ENCODE measurements around the gene CDC42BPB. TPM values are rescaled to one million over a fixed set of nuclear protein-coding genes. Genes with fewer than 3 reads are reported as not detected.

The CDC42BPB gene
- total RNA-seq, 2 donors from 2014 or later = 66.2 to 102 TPM

DNA sequence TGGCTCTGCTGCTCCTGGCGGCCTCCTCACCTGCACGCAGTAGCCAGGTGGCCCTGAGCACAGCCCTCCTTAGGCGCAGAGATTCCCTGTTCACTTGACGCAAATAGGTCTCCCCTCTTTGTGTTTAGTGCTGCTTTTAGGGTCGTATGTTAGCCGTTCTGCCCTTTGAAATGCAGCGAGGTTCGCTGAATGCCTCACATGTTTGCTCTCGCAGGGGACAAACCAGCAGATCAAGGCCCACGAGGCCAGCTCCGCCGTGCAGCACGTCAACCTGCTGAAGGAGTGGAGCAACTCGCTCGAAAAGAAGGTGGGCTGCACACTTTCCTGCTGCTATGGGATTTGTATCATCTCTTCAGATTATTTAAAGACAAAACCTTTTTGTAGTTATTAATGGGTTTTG is 166.2 kb downstream of the CDC42BPB start:
- Histone ChIP-seq H3K9me3 (no peaks in the 10 kb centered on the region), H3K4me3 (no peak overlapping the region), H3K4me1 (no peaks in the 10 kb centered on the region), H3K36me3 (replicated peaks in 1 of 2; ENCODE audit: insufficient read depth in 1 of 2, low read depth in 2 of 2) (no peaks in the 10 kb centered on the region), H3K27me3 (no peaks in the 10 kb centered on the region), H3K27ac (no peak overlapping the region)
- ATAC-seq = no peak
- DNase-seq = no peak
- no peak for TF ChIP-seq POLR2A (IDR thresholded peaks at IDR 0.05)
- TF ChIP-seq, protein P1, sequence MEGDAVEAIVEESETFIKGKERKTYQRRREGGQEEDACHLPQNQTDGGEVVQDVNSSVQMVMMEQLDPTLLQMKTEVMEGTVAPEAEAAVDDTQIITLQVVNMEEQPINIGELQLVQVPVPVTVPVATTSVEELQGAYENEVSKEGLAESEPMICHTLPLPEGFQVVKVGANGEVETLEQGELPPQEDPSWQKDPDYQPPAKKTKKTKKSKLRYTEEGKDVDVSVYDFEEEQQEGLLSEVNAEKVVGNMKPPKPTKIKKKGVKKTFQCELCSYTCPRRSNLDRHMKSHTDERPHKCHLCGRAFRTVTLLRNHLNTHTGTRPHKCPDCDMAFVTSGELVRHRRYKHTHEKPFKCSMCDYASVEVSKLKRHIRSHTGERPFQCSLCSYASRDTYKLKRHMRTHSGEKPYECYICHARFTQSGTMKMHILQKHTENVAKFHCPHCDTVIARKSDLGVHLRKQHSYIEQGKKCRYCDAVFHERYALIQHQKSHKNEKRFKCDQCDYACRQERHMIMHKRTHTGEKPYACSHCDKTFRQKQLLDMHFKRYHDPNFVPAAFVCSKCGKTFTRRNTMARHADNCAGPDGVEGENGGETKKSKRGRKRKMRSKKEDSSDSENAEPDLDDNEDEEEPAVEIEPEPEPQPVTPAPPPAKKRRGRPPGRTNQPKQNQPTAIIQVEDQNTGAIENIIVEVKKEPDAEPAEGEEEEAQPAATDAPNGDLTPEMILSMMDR (IDR thresholded peaks at IDR 0.05) = no peak
- intact Hi-C loops (cut with DNase I) = no loop called here
- 81 to 94% methylated on average over 15 of the region's 15 CpGs for WGBS, 2 donors

DNA sequence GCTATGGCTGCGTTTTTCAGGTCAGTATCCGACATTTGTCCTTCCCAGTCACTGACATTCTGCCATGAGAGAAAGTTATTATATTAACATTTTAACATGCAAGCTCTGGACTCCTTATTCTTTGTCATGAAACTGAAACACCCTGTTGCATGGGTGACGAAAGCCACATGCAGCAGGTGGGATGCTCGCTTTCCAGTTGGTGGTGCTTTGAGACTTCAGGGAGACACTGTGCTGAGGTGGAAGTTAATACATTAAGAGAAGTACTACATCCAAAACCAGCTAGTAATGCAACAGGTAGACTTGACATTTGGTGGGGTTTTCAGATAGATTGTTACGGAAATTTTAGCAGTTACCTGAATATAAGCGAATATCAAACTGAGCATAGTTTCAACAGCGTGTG is 167.7 kb downstream of the CDC42BPB start:
- Histone ChIP-seq H3K4me1 (no peaks in the 10 kb centered on the region), H3K4me3 (no peak overlapping the region), H3K9me3 (no peaks in the 10 kb centered on the region), H3K27ac (no peak overlapping the region), H3K36me3 (replicated peaks in 1 of 2; ENCODE audit: insufficient read depth in 1 of 2, low read depth in 2 of 2) (no peaks in the 10 kb centered on the region), H3K27me3 (no peaks in the 10 kb centered on the region)
- WGBS, 2 donors = 85 to 96% methylated on average over 7 of the region's 7 CpGs
- DNase-seq (no peak), ATAC-seq (no peak)
- TF ChIP-seq, protein P1 (IDR thresholded peaks at IDR 0.05) = no peak
- TF ChIP-seq POLR2A (IDR thresholded peaks at IDR 0.05) = no peak
- intact Hi-C loops (cut with DNase I) = no loop called here

DNA sequence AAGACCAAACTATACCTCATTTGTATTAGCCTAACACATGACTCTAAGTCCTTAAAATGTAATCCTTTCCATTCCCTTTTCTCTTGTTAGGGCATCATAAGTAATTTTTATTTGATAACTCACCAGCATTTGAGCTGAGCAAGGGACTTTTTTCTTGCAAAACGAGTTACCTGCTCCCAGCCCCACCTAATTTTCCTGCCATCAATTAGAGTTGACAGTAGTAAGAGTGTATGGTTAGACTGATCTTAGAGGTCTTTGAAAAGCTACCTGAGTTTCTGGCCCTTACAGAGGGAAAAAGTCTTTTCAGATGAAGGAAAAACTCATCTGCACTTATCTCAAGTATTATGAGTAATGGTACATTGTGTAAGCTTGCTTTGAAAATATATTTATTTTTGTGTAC is 168.6 kb downstream of the CDC42BPB start:
- H3K4me3 ChIP-seq = no peak overlapping the region
- 50 to 56% methylated on average over 1 of the region's 1 CpG for WGBS, 2 donors
- intact Hi-C loops (cut with DNase I) = no loop called here
- H3K27me3 ChIP-seq = no peaks in the 10 kb centered on the region
- H3K27ac ChIP-seq = no peak overlapping the region
- TF ChIP-seq, protein P1 (IDR thresholded peaks at IDR 0.05) = no peak
- no peak for TF ChIP-seq POLR2A (IDR thresholded peaks at IDR 0.05)
- DNase-seq (no peak), ATAC-seq (no peak)
- H3K9me3 ChIP-seq = no peaks in the 10 kb centered on the region
- no peaks in the 10 kb centered on the region for H3K36me3 ChIP-seq (replicated peaks in 1 of 2; ENCODE audit: insufficient read depth in 1 of 2, low read depth in 2 of 2)
- no peaks in the 10 kb centered on the region for H3K4me1 ChIP-seq

GRCh38 chr14:102885737-102886447 is 171.5 kb downstream of the CDC42BPB start:
- intact Hi-C loops (cut with DNase I) = no loop called here
- no peak overlapping the region for H3K27ac ChIP-seq
- no peak for TF ChIP-seq POLR2A (IDR thresholded peaks at IDR 0.05)
- TF ChIP-seq, protein P1 (IDR thresholded peaks at IDR 0.05) = no peak
- no peaks in the 10 kb centered on the region for H3K27me3 ChIP-seq
- H3K4me3 ChIP-seq = no peak overlapping the region
- no peaks in the 10 kb centered on the region for H3K4me1 ChIP-seq
- no peaks in the 10 kb centered on the region for H3K9me3 ChIP-seq
- 96% methylated on average over 20 to 22 of the region's 22 CpGs for WGBS, 2 donors
- no peaks in the 10 kb centered on the region for H3K36me3 ChIP-seq (replicated peaks in 1 of 2; ENCODE audit: insufficient read depth in 1 of 2, low read depth in 2 of 2)
- DNase-seq (no peak), ATAC-seq (no peak)

GRCh38 chr14:102883554-102883953 is 173.8 kb downstream of the CDC42BPB start:
- Histone ChIP-seq H3K4me3 (no peak overlapping the region), H3K4me1 (no peaks in the 10 kb centered on the region), H3K9me3 (no peaks in the 10 kb centered on the region), H3K27me3 (no peaks in the 10 kb centered on the region), H3K27ac (no peak overlapping the region), H3K36me3 (replicated peaks in 1 of 2; ENCODE audit: insufficient read depth in 1 of 2, low read depth in 2 of 2) (no peaks in the 10 kb centered on the region)
- intact Hi-C loops (cut with DNase I) = no loop called here
- ATAC-seq (no peak), DNase-seq (no peak)
- TF ChIP-seq, protein P1 (IDR thresholded peaks at IDR 0.05) = no peak
- TF ChIP-seq POLR2A (IDR thresholded peaks at IDR 0.05) = no peak
- 92 to 93% methylated on average over 13 to 14 of the region's 14 CpGs for WGBS, 2 donors
